GM18861 (cell line): ENCODE results near the gene CSF3R.
"Not testable (repeated sequence)": the region's sequence is repeated elsewhere in the genome, so short reads cannot be mapped to it uniquely, and the experiment has no call there.

Experiments used
- ATAC-seq: cut with Tn5 transposase; IDR thresholded peaks from one replicate; pipeline ENCODE4 v1.9.1; 2021; ENCODE audit not compliant: unreplicated experiment

The CSF3R gene

DNA sequence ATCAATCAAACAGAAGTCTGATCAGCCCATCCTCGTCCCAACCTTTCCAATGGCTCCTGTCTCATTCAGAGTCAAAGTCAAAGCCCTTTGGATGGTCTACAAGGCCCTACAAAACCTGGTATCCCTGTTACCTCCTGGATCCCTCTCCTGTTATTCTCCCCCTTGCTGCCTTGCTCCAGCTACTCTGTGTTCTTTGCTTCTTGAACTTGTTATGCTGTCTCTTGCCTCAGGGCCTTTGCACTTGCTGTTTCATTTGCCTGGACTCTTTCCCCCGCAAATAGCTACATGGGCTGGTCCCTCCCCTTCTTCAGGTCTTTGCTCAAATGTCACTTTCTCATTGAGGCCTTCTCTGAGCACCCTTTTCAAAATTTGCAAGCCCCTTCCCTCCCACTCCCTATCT lies 1.4 kb upstream of the CSF3R start:
- no peak for ATAC-seq

- no peak for ATAC-seq
These were observed 666 bp downstream of the CSF3R start for GRCh38 chr1:36481771-36482723.

DNA sequence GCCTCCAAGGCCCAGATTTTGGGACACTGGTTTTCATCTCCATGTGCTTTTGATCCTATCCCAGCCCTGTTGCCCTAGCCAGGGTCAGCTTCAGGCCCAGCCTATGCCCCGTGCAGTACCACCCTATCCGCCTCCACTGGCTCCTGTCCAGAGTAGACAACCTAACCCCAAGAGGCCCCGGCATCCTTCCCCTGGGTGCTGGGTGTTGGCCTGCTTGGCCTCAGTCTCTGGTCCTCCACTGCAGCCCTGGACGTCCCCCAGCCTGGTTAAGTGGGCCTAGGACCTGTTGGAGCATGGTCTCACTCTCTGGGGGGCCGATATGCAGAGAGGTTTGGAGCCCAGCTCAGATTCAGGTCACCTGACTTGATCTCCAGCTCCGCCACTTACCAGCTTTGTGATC lies 1.6 kb downstream of the CSF3R start:
- no peak for ATAC-seq

DNA sequence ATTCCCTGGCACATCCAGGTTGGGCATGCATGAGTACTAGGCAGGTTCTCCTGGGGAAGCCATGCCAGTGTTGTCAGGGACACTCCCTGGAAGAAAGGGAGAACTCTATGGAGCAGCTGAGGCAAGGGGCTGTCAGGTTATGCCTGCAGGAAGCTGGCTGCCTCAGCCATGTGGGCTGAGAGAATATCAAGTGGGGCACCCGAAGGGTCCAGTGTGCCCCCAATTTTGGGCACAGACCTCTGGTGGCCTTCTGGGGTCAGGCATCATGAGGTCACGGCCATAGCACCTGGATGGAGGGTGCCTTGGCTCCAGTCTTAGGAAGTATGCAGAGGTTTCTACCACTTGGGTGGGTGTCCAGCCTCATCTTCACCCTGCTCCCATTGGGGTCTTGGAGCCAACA lies 2.6 kb downstream of the CSF3R start:
- ATAC-seq: no peak

DNA sequence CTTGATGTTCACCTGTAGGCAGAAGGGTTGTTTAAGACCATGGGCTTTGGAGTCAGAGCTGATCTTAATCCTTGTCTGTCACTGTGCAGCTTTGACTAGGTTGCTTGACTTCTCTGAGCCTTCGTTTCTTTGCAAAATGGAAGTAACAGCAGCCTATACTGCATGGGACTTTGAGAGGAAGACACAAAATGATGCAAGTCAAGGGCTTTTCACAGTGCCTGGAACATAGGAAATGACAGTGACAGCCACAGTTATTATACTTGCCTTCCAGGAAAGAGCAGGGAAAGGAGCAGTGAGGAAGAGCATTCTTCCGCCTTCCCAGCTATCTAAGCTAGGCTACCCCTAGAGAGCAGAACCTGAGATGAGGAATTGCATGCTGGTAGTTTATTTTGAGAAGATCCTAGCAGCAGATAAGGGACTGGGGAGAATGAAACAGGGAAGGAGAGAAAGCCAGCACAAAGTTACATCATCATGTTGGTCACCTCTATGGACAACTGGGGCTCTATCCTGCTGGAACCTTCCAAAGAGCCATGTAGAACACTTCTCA lies 3.1 kb downstream of the CSF3R start:
- no peak for ATAC-seq

- ATAC-seq: not testable (repeated sequence)
These were observed 5.1 kb downstream of the CSF3R start for GRCh38 chr1:36477615-36478014.

DNA sequence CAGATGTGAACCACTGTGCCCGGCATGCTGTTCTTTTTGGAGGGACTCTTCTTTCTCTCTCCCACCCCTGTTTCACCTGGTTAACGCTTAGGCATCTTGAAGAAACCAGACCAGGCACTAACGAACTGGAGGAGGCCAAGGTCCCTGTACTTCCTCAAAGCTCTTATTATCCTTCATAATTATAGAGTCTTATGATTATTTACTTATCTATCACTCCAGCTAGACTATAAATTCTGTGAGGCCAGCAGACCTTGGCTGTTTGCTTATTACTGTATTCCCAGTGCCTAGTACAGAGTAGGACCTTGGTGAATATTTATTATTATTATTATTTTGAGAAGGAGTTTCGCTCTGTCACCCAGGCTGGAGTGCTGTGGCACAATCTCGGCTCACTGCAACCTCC lies 5.8 kb downstream of the CSF3R start:
- no peak for ATAC-seq

- no peak for ATAC-seq
These were observed 6.7 kb downstream of the CSF3R start for GRCh38 chr1:36475910-36476604.

GRCh38 chr1:36475341-36475740 lies 7.4 kb downstream of the CSF3R start:
- no peak for ATAC-seq

DNA sequence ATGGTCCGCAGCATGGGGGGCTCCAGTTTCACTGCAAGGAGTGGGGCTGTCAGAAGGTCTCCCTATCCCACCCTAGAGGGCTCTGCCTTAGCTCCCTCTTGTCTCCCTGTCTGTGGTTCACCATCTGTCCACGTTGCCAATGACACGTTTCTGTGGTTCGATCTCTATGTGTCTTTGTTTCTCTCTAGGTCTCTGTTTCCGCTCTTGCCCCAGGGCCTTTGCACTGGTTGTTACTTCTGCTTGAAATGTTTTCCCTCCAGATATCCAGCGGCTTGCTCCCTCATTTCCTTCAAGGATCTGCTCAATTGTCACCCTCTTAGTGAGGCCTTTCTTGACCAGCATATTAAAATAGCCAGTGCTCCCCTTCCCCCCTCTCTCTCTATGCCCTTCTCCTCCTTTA lies 10.1 kb downstream of the CSF3R start:
- ATAC-seq: no peak

- no peak for ATAC-seq
These were observed 10.7 kb downstream of the CSF3R start for GRCh38 chr1:36471830-36472641.

- no peak for ATAC-seq
These were observed 13.6 kb downstream of the CSF3R start for GRCh38 chr1:36469163-36469562.

GRCh38 chr1:36467700-36468455 lies 14.8 kb downstream of the CSF3R start:
- no peak for ATAC-seq

DNA sequence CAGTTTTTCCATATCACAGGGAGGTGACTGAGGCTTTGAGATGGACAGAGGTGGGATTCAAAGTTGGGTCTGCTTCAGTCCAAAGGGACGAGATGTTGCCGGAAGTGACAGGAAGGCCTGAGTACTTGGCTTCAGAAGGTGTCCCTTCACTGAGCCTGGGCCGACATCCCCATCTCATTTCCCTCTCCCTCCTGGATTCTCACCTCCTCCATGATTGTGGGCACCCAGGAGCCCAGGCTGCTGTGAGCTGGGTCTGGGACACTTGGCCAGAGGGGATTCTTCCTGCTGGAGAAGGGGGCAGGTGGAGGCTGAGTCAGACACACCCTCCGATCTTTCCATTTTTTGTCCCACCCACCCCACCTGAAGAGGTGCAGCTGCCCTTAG lies 15.7 kb downstream of the CSF3R start:
- ATAC-seq: no peak

DNA sequence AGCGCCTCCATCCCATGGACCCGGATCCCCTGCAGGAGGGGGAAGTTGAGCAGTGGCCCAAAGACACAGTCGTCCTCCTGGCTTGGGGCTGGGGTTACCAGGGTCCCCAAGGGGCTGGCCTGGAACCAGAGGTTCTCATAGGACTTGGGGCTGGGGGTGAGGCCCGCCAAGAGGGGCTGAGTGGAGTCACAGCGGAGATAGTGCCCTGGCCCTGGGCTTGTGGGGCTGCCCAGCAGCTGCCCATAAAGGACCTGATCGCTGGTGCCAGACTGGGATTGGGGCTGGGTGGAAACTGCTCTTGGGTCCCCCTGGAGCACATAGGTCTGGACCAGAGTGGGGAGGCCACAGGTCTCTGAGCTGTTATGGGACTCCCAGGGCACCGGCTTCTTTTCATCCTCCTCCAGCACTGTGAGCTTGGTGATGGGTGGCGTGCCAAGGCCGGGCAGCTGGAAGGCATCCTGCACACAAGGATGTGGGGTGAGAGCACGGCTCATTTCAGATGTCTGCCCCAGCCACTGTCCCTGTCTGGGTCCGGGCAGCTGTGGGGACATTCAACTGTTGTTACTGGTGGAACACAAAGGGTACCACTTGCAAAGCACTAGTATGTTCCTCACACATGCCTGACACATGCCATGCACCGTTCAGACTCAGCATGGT lies 16.2 kb downstream of the CSF3R start:
- no peak for ATAC-seq

- no peak for ATAC-seq
These were observed 16.9 kb downstream of the CSF3R start for GRCh38 chr1:36465731-36466369.

- ATAC-seq: peak; percentile 18
These were observed 17.9 kb downstream of the CSF3R start for GRCh38 chr1:36464605-36465393.

GRCh38 chr1:36463803-36464604 lies 18.7 kb downstream of the CSF3R start, which contains the start of gene MRPS15:
Gene MRPS15, minus strand, starts transcription at chr1:36464384. Its CDS starts 109 bp downstream, at chr1:36464275.
- ATAC-seq: peak; percentile 83
